GM04503 (cell line): ENCODE measurements around the gene ACOT12.

Experiments used
- DNase-seq: peaks from one replicate; pipeline ENCODE4 v3.0.0-alpha.2; 2012; ENCODE audit warnings: low read depth

ACOT12 gene

GRCh38 chr5:81400375-81400774, 6.4 kb upstream of the ACOT12 start:
- no peak for DNase-seq

GRCh38 chr5:81398741-81399140, 4.8 kb upstream of the ACOT12 start:
- no peak for DNase-seq

GRCh38 chr5:81397176-81397575, 3.2 kb upstream of the ACOT12 start:
- no peak for DNase-seq

- DNase-seq, result no peak
These were observed 1.3 kb upstream of the ACOT12 start for GRCh38 chr5:81395262-81395661.

- DNase-seq, result no peak
These were observed 528 bp downstream of the ACOT12 start for GRCh38 chr5:81393430-81393782.

- no peak for DNase-seq
These were observed 4.9 kb downstream of the ACOT12 start for GRCh38 chr5:81389025-81389424.

- DNase-seq, result no peak
These were observed 5.8 kb downstream of the ACOT12 start for GRCh38 chr5:81388169-81388568.

- DNase-seq, result no peak
These were observed 10.1 kb downstream of the ACOT12 start for GRCh38 chr5:81383867-81384266.

GRCh38 chr5:81371354-81371876, 22.5 kb downstream of the ACOT12 start:
- DNase-seq, result no peak

GRCh38 chr5:81370912-81371311, 23.0 kb downstream of the ACOT12 start:
- no peak for DNase-seq

- no peak for DNase-seq
These were observed 28.4 kb downstream of the ACOT12 start for GRCh38 chr5:81365541-81365940.

- DNase-seq, result no peak
These were observed 30.7 kb downstream of the ACOT12 start for GRCh38 chr5:81363093-81363871.

- no peak for DNase-seq
These were observed 32.3 kb downstream of the ACOT12 start for GRCh38 chr5:81361600-81361999.

- DNase-seq, result no peak
These were observed 33.3 kb downstream of the ACOT12 start for GRCh38 chr5:81360640-81361039.

- DNase-seq, result no peak
These were observed 34.1 kb downstream of the ACOT12 start for GRCh38 chr5:81359881-81360280.

- no peak for DNase-seq
These were observed 34.8 kb downstream of the ACOT12 start for GRCh38 chr5:81359108-81359507.

GRCh38 chr5:81355291-81356251, 38.4 kb downstream of the ACOT12 start:
- no peak for DNase-seq

GRCh38 chr5:81354093-81354492, 39.8 kb downstream of the ACOT12 start:
- no peak for DNase-seq

- no peak for DNase-seq
These were observed 40.7 kb downstream of the ACOT12 start for GRCh38 chr5:81353189-81353588.

GRCh38 chr5:81350507-81350906, 43.4 kb downstream of the ACOT12 start:
- DNase-seq, result no peak

- no peak for DNase-seq
These were observed 44.8 kb downstream of the ACOT12 start for GRCh38 chr5:81349161-81349560.

GRCh38 chr5:81345411-81346003, 48.4 kb downstream of the ACOT12 start:
- DNase-seq, result no peak

- DNase-seq, result no peak
These were observed 49.2 kb downstream of the ACOT12 start for GRCh38 chr5:81344736-81345135.
